ENCODE measurements around the gene CEP104. TPM values are rescaled to one million over a fixed set of nuclear protein-coding genes. Genes with fewer than 3 reads are reported as not detected.

CEP104 gene
- total and polyA plus RNA-seq, 9 of the 15 experiments (the other 6 are each of a cell fraction or from before 2014, with no cell fraction given): 11.2 to 63.4 (median 42.6) TPM

DNA sequence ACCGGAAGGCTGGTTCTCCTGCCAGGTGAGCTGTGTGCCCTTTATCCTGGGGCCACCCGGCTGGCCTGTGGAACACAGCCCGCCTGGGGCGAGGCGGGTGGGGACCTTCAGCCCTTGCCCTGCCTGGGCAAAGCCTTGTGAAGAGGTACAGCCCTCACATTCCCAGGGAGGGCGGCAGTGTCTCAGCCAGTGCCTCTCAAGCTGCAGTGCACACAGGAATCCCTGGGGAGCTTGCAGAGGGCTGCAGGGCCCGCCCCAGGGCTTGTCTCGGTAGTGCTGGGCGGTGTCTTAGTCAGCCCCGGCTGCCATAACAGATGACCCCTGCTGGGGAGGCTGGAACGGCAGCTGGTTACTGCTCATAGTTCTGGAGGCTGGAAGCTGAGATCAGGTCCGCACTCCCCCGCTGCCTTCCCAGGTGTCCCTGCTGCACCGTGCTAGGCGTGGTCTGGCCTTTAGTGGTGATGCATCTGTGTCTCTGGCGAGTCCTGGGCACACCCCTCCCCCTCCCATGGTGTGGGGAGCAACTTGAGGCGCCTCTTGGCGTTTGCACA is 12.8 kb upstream of the CEP104 start (continued):
- TF ChIP-seq, protein P1, sequence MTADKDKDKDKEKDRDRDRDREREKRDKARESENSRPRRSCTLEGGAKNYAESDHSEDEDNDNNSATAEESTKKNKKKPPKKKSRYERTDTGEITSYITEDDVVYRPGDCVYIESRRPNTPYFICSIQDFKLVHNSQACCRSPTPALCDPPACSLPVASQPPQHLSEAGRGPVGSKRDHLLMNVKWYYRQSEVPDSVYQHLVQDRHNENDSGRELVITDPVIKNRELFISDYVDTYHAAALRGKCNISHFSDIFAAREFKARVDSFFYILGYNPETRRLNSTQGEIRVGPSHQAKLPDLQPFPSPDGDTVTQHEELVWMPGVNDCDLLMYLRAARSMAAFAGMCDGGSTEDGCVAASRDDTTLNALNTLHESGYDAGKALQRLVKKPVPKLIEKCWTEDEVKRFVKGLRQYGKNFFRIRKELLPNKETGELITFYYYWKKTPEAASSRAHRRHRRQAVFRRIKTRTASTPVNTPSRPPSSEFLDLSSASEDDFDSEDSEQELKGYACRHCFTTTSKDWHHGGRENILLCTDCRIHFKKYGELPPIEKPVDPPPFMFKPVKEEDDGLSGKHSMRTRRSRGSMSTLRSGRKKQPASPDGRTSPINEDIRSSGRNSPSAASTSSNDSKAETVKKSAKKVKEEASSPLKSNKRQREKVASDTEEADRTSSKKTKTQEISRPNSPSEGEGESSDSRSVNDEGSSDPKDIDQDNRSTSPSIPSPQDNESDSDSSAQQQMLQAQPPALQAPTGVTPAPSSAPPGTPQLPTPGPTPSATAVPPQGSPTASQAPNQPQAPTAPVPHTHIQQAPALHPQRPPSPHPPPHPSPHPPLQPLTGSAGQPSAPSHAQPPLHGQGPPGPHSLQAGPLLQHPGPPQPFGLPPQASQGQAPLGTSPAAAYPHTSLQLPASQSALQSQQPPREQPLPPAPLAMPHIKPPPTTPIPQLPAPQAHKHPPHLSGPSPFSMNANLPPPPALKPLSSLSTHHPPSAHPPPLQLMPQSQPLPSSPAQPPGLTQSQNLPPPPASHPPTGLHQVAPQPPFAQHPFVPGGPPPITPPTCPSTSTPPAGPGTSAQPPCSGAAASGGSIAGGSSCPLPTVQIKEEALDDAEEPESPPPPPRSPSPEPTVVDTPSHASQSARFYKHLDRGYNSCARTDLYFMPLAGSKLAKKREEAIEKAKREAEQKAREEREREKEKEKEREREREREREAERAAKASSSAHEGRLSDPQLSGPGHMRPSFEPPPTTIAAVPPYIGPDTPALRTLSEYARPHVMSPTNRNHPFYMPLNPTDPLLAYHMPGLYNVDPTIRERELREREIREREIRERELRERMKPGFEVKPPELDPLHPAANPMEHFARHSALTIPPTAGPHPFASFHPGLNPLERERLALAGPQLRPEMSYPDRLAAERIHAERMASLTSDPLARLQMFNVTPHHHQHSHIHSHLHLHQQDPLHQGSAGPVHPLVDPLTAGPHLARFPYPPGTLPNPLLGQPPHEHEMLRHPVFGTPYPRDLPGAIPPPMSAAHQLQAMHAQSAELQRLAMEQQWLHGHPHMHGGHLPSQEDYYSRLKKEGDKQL (CRISPR knock-in tag; IDR thresholded peaks at IDR 0.05; ENCODE audit: borderline replicate concordance): no peak
- TF ChIP-seq HDAC6 (IDR thresholded peaks at IDR 0.05; ENCODE audit: low read depth, low read length) (no peak), GABPA (tag; conservative IDR thresholded peaks at IDR 0.05; ENCODE audit: low read depth) (no peak), PCBP1 (IDR thresholded peaks at IDR 0.05; ENCODE audit: low read depth, low read length, poor library complexity, severe bottlenecking) (no peak), ZNF316 (IDR thresholded peaks at IDR 0.05) (no peak), ZNF274 (IDR thresholded peaks at IDR 0.05; ENCODE audit: borderline replicate concordance, low read depth, low read length) (no peak), KLF13 (tag; IDR thresholded peaks at IDR 0.05; ENCODE audit: borderline replicate concordance, low read depth) (peak; percentile 57; the same call in 1 of the 2 replicates), ID3 (CRISPR knock-in tag; IDR thresholded peaks at IDR 0.05) (no peak), ID3 (tag; IDR thresholded peaks at IDR 0.05) (no peak), PHF20 (IDR thresholded peaks at IDR 0.05; ENCODE audit: partially characterized antibody) (no peak), SOX6 (IDR thresholded peaks at IDR 0.05) (no peak), EZH2 (IDR thresholded peaks at IDR 0.05; ENCODE audit: borderline replicate concordance, low read depth, low read length) (no peak), ZFX (CRISPR knock-in tag; IDR thresholded peaks at IDR 0.05) (no peak), HNRNPH1 (optimal IDR thresholded peaks at IDR 0.05; ENCODE audit: low read depth, low read length) (no peak), CREB1 (IDR thresholded peaks at IDR 0.05) (peak; percentile 23; the same call in 1 of the 2 replicates), CREB1 (CRISPR knock-in tag; IDR thresholded peaks at IDR 0.05) (no peak), POU5F1 (IDR thresholded peaks at IDR 0.05; ENCODE audit: borderline replicate concordance, low read depth, low read length, partially characterized antibody) (no peak), MIER1 (IDR thresholded peaks at IDR 0.05; ENCODE audit: low read depth) (no peak)
- TF ChIP-seq, protein P2, sequence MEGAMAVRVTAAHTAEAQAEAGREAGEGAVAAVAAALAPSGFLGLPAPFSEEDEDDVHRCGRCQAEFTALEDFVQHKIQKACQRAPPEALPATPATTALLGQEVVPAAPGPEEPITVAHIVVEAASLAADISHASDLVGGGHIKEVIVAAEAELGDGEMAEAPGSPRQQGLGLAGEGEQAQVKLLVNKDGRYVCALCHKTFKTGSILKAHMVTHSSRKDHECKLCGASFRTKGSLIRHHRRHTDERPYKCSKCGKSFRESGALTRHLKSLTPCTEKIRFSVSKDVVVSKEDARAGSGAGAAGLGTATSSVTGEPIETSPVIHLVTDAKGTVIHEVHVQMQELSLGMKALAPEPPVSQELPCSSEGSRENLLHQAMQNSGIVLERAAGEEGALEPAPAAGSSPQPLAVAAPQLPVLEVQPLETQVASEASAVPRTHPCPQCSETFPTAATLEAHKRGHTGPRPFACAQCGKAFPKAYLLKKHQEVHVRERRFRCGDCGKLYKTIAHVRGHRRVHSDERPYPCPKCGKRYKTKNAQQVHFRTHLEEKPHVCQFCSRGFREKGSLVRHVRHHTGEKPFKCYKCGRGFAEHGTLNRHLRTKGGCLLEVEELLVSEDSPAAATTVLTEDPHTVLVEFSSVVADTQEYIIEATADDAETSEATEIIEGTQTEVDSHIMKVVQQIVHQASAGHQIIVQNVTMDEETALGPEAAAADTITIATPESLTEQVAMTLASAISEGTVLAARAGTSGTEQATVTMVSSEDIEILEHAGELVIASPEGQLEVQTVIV (CRISPR knock-in tag; IDR thresholded peaks at IDR 0.05; ENCODE audit: borderline replicate concordance): no peak
- TF ChIP-seq, protein P3, sequence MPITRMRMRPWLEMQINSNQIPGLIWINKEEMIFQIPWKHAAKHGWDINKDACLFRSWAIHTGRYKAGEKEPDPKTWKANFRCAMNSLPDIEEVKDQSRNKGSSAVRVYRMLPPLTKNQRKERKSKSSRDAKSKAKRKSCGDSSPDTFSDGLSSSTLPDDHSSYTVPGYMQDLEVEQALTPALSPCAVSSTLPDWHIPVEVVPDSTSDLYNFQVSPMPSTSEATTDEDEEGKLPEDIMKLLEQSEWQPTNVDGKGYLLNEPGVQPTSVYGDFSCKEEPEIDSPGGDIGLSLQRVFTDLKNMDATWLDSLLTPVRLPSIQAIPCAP (CRISPR knock-in tag; IDR thresholded peaks at IDR 0.05; ENCODE audit: borderline replicate concordance): no peak
